Vagina (tissue), 2 donors: ENCODE measurements around the gene CPOX.

Source experiments
- POLR2A ChIP-seq, 2 donors: fragments of 450-650 bp; IDR thresholded peaks; one replicate each; pipeline ENCODE4 v1.6.1; 2017; ENCODE audit warnings: antibody characterized with exemption in 2 of 2, mild to moderate bottlenecking in 2 of 2, moderate library complexity in 2 of 2
- TF ChIP-seq, protein P1 (sequence below), 3 experiments: fragments of 450-650 bp in 2 of 3; fragments of 200-600 bp in 1 of 3; sonication (generic) in 1 of 3; IDR thresholded peaks; one replicate each; pipeline ENCODE4 v1.5.1; 2017 to 2019; ENCODE audit warnings: antibody characterized with exemption in 3 of 3, mild to moderate bottlenecking in 2 of 3, moderate library complexity in 2 of 3

DNA sequence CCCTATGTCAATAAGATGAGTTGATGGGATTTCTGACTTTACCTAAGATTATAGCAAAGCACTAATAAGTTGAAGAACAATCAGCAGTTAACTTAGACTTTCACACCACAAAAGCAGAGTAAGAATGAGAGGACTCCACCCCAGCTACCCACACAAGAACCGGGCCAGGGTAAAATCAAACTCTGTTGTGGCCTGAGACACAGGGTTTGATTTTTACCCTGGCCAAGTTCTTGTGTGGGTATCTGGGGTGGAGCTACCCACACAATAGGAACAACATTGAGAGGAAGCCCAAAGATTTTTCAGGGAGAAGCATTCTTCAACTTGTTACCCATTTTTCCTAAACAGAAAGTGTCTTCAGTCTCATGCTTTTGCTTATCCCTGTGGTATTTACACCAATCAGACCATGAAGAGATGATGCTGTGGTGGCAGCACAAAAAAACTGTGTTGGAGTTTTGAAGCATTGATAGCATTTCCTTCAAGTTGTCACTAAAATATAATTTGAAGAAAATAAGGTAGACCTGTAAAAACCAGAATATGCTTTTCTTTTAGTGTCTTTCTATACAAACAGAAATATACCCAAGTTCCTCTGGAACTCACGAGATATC, 25.6 kb downstream of the CPOX start:
- TF ChIP-seq, protein P1, sequence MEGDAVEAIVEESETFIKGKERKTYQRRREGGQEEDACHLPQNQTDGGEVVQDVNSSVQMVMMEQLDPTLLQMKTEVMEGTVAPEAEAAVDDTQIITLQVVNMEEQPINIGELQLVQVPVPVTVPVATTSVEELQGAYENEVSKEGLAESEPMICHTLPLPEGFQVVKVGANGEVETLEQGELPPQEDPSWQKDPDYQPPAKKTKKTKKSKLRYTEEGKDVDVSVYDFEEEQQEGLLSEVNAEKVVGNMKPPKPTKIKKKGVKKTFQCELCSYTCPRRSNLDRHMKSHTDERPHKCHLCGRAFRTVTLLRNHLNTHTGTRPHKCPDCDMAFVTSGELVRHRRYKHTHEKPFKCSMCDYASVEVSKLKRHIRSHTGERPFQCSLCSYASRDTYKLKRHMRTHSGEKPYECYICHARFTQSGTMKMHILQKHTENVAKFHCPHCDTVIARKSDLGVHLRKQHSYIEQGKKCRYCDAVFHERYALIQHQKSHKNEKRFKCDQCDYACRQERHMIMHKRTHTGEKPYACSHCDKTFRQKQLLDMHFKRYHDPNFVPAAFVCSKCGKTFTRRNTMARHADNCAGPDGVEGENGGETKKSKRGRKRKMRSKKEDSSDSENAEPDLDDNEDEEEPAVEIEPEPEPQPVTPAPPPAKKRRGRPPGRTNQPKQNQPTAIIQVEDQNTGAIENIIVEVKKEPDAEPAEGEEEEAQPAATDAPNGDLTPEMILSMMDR (IDR thresholded peaks at IDR 0.05), result no peak
- TF ChIP-seq POLR2A (IDR thresholded peaks at IDR 0.05), result no peak
